Spleen (tissue), 11 donors: Measurements from ENCODE around the gene MSI2. TPM values are rescaled to one million over a fixed set of nuclear protein-coding genes. Genes with fewer than 3 reads are reported as not detected.

ENCODE experiments used
- DNase-seq: peaks from one replicate; pipeline ENCODE4 v3.0.0-alpha.2; 2020
- H3K27ac ChIP-seq, 8 donors: fragments of 200-600 bp; sonication (generic) in 7 of 8; 1 replicate in 4 of 8; 2 replicates in 4 of 8; pipeline versions ENCODE4 v1.5.0 to v1.8.0; 2016 to 2021; ENCODE audit warnings: inconsistent platforms in 4 of 8, mild to moderate bottlenecking in 4 of 8, moderate library complexity in 1 of 8
- H3K27me3 ChIP-seq, 7 donors: fragments of 200-600 bp; sonication (generic) in 6 of 7; replicated peaks in 1 of 7; 1 replicate in 4 of 7; 2 replicates in 3 of 7; pipeline versions ENCODE4 v1.5.0 to v1.8.0; 2016 to 2021; ENCODE audit warnings: inconsistent platforms in 3 of 7, mild to moderate bottlenecking in 1 of 7
- H3K36me3 ChIP-seq, 6 donors: fragments of 200-600 bp; sonication (generic) in 5 of 6; 1 replicate in 4 of 6; 2 replicates in 2 of 6; pipeline versions ENCODE4 v1.5.0 to v1.8.0; 2016 to 2021; ENCODE audit warnings: inconsistent platforms in 2 of 6
- H3K4me1 ChIP-seq, 6 donors: fragments of 200-600 bp; sonication (generic) in 5 of 6; 1 replicate in 3 of 6; 2 replicates in 3 of 6; pipeline versions ENCODE4 v1.5.0 to v1.8.0; 2016 to 2021; ENCODE audit warnings: inconsistent platforms in 3 of 6
- H3K4me3 ChIP-seq, 8 donors: fragments of 200-600 bp; sonication (generic) in 7 of 8; 1 replicate in 4 of 8; 2 replicates in 4 of 8; pipeline versions ENCODE4 v1.5.0 to v1.8.0; 2016 to 2021; ENCODE audit warnings: inconsistent platforms in 4 of 8, mild to moderate bottlenecking in 4 of 8, moderate library complexity in 2 of 8
- H3K9me3 ChIP-seq, 8 donors: fragments of 200-600 bp; sonication (generic) in 7 of 8; 1 replicate in 4 of 8; 2 replicates in 4 of 8; pipeline versions ENCODE4 v1.5.0 to v1.8.0; 2016 to 2021; ENCODE audit warnings: inconsistent platforms in 4 of 8
- POLR2A ChIP-seq, 3 donors: fragments of 450-650 bp; IDR thresholded peaks; one replicate each; pipeline ENCODE4 v1.5.1; 2017; ENCODE audit warnings: antibody characterized with exemption in 3 of 3, mild to moderate bottlenecking in 1 of 3
- POLR2AphosphoS5 ChIP-seq, 3 donors: sonication (generic); formaldehyde crosslinking; IDR thresholded peaks; one replicate each; pipeline ENCODE4 v1.5.1; 2017; ENCODE audit warnings: antibody characterized with exemption in 3 of 3
- WGBS, 5 donors: extraction: QIAGEN DNeasy Blood & Tissue Kit in 3 of 5; methylation state at CpG; one replicate each; pipeline versions ENCODE4 v1.1.5 to v1.1.7; 2013 to 2018; 5-methylcytosine and 5-hydroxymethylcytosine counted together
- intact Hi-C: fragments of 100-400 bp; cut with DNase I; formaldehyde crosslinking; loops from one replicate; pipeline ENCODE4 v1.15.0; 2023; ENCODE audit warnings: low total_unique reads
- polyA plus RNA-seq, 3 donors: library from polyadenylated mRNA; stranded (reverse); fragments of 200-250 nt; gene quantifications; one replicate each; pipeline ENCODE4 v1.2.1, GENCODE V29; 2013
- total RNA-seq, 7 donors: library from RNA; depleted of rRNA in 3 of 7; stranded (reverse); fragments of >200 nt in 3 of 7; fragmentation: NEBNext Ultra II Directional in 4 of 7; extraction: Animal tissue kit (Norgen Biotek cat#: 25700) in 4 of 7; gene quantifications; one replicate each; pipeline versions ENCODE4 v1.1.0 to v1.2.1, GENCODE V29; 2016 to 2021
- TF ChIP-seq, protein P1 (sequence below), 11 experiments: fragments of 200-600 bp in 7 of 11; fragments of 450-650 bp in 4 of 11; sonication (generic) in 4 of 11; IDR thresholded peaks in 8 of 11; conservative IDR thresholded peaks in 3 of 11; 1 replicate in 7 of 11; 2 replicates in 4 of 11; pipeline versions ENCODE4 v1.4.0 to v1.8.0; 2016 to 2021; ENCODE audit warnings: antibody characterized with exemption in 11 of 11, inconsistent platforms in 4 of 11, mild to moderate bottlenecking in 1 of 11
- donor health status: healthy with polysubstance abuse.
- donor health status: DM: no; HTN: no; CAD: no; lungs with moderate emphysema.
- donor health status: DM: no; HTN: no; CAD: no.
- donor health status: Bipolar disorder and iron deficiency.
- donor health status: healthy.
- donor health status: DM: no; HTN: no; CAD: no.
- donor health status: DM: yes; HTN: yes; CAD: no.

Gene MSI2
- total and polyA plus RNA-seq, 10 donors, result 9.8 to 131 (median 64.7) TPM

DNA sequence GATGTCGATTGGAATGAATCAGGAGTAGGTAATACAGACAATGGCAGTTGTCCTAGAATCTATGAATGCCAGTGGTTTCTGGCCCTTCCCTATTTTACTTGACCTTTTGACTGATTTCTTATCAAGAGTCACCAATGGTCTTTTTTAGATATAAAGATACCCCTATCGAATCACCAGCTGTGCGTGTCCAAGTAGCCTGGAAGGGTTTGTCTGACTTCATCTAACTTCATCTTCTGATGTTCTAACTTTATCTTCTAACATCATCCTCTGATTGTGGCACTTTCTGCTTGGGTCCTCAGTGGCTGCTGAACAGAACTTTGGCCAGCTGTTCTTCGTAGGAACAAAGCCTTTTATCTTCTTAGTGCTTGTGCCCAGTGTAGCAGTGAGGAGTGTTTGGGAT, 129.7 kb downstream of the MSI2 start:
- TF ChIP-seq, protein P1, sequence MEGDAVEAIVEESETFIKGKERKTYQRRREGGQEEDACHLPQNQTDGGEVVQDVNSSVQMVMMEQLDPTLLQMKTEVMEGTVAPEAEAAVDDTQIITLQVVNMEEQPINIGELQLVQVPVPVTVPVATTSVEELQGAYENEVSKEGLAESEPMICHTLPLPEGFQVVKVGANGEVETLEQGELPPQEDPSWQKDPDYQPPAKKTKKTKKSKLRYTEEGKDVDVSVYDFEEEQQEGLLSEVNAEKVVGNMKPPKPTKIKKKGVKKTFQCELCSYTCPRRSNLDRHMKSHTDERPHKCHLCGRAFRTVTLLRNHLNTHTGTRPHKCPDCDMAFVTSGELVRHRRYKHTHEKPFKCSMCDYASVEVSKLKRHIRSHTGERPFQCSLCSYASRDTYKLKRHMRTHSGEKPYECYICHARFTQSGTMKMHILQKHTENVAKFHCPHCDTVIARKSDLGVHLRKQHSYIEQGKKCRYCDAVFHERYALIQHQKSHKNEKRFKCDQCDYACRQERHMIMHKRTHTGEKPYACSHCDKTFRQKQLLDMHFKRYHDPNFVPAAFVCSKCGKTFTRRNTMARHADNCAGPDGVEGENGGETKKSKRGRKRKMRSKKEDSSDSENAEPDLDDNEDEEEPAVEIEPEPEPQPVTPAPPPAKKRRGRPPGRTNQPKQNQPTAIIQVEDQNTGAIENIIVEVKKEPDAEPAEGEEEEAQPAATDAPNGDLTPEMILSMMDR (IDR thresholded peaks at IDR 0.05 in 8 of 11, conservative IDR thresholded peaks at IDR 0.05 in 3 of 11), result no peak
- TF ChIP-seq POLR2A (IDR thresholded peaks at IDR 0.05) (no peak), POLR2AphosphoS5 (IDR thresholded peaks at IDR 0.05) (no peak)
- no peaks in the 10 kb centered on the region for H3K27me3 ChIP-seq
- H3K4me1 ChIP-seq, result no peaks in the 10 kb centered on the region
- H3K27ac ChIP-seq, result no peak overlapping the region
- WGBS, 5 donors, result 86 to 97% (median 90%) methylated on average over 4 of the region's 4 CpGs
- peaks cover 0 to 37% (median 31%) of the 10 kb centered on the region in 8 donors for H3K9me3 ChIP-seq
- DNase-seq, result no peak
- intact Hi-C loops, result no loop called here
- H3K4me3 ChIP-seq, result no peak overlapping the region
- peaks cover 0 to 16% (median 0%) of the 10 kb centered on the region in 6 donors for H3K36me3 ChIP-seq

- Histone ChIP-seq H3K4me1 (no peaks in the 10 kb centered on the region), H3K4me3 (no peak overlapping the region), H3K36me3 (peaks cover 0 to 26% (median 0%) of the 10 kb centered on the region in 6 donors), H3K27me3 (no peaks in the 10 kb centered on the region), H3K9me3 (peaks cover 0 to 46% (median 38%) of the 10 kb centered on the region in 8 donors), H3K27ac (no peak overlapping the region)
- intact Hi-C loops, result no loop called here
- 98 to 100% (median 100%) methylated on average over 1 of the region's 1 CpG for whole genome bisulfite sequencing, 5 donors
- TF ChIP-seq POLR2AphosphoS5 (IDR thresholded peaks at IDR 0.05) (no peak), POLR2A (IDR thresholded peaks at IDR 0.05) (no peak)
- TF ChIP-seq, protein P1 (IDR thresholded peaks at IDR 0.05 in 8 of 11, conservative IDR thresholded peaks at IDR 0.05 in 3 of 11), result no peak
- DNase-seq, result no peak
These were observed 131.3 kb downstream of the MSI2 start for GRCh38 chr17:57387575-57387974.

DNA sequence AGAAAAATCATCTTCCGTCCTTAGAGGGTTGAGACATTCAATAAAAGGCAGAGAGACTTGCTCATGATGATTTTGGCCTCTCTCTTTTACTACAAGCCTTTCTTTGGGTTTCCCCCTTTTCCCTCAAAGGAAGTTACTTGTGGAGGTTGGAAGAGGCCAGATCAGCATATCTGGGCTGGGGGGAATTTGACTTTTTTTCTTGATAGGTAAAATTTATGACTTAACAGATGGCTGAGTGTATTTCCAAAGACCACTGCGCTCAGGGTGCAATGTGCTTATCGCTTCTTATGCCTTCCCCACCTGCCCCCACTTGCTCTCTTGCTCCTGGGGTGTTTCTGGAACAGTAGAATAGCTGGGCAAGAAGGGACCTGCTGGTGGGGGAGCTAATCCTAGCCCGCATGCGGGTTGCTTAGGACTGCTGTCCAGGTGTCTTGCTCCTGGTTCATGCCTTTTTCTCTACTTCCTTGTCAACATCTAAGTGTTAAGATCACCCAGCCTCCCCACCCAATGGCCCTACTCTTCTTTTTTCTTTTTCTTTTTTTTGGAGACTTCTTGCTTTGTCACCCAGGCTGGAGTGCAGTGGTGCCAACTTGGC, 131.9 kb downstream of the MSI2 start:
- TF ChIP-seq POLR2AphosphoS5 (IDR thresholded peaks at IDR 0.05), result no peak
- H3K9me3 ChIP-seq, result peaks cover 0 to 52% (median 45%) of the 10 kb centered on the region in 8 donors
- H3K4me3 ChIP-seq, result no peak overlapping the region
- WGBS, 5 donors, result 55 to 80% (median 76%) methylated on average over 5 of the region's 5 CpGs
- intact Hi-C loops, result no loop called here
- DNase-seq, result no peak
- H3K4me1 ChIP-seq, result no peaks in the 10 kb centered on the region
- peaks cover 0 to 33% (median 0%) of the 10 kb centered on the region in 6 donors for H3K36me3 ChIP-seq
- no peaks in the 10 kb centered on the region for H3K27me3 ChIP-seq
- no peak overlapping the region for H3K27ac ChIP-seq

DNA sequence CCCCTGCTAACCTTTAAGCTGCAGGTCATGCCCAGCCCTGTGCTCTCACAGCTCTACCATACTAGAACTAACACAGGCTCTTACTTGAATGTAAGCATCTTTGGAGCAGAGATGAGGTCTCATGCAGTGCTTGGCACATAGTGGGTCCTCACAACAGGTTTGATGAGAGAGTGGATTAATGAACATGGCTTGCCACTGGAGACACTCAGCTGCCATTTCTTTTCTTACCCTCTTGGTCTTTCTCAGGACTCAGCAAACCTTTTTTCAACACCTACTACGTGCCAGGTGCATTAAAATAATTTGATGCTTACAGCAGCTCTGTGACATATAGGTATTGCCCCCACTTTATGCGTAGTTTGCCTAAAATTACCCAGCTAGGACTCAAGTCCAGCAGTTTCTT, 133.2 kb downstream of the MSI2 start:
- Histone ChIP-seq H3K27me3 (no peaks in the 10 kb centered on the region), H3K4me1 (no peaks in the 10 kb centered on the region), H3K9me3 (peaks cover 0 to 53% (median 45%) of the 10 kb centered on the region in 8 donors), H3K36me3 (peaks cover 0 to 38% (median 0%) of the 10 kb centered on the region in 6 donors), H3K4me3 (no peak overlapping the region), H3K27ac (no peak overlapping the region)
- intact Hi-C loops, result no loop called here
- no peak for DNase-seq
- WGBS, 5 donors, result 49 to 65% (median 52%) methylated on average over 2 of the region's 2 CpGs
- no peak for TF ChIP-seq POLR2A (IDR thresholded peaks at IDR 0.05)
- no peak for TF ChIP-seq POLR2AphosphoS5 (IDR thresholded peaks at IDR 0.05)
- TF ChIP-seq, protein P1 (IDR thresholded peaks at IDR 0.05 in 8 of 11, conservative IDR thresholded peaks at IDR 0.05 in 3 of 11), result no peak
